Measurements from ENCODE around the gene ZCCHC7. TPM values are rescaled to one million over a fixed set of nuclear protein-coding genes. Genes with fewer than 3 reads are reported as not detected.
"Not testable (repeated sequence)": the region's sequence is repeated elsewhere in the genome, so short reads cannot be mapped to it uniquely, and the experiment has no call there.

Gene ZCCHC7
- total RNA-seq (2014; rRNA removed; shearing (Covaris generic)) (15.3 and 16.3 TPM in 2 replicates), polyA plus RNA-seq (2016; fragmentation: Nextera tagmentation; extraction: Ambion mirVana) (18.9 and 19.4 TPM in 2 replicates)

GRCh38 chr9:37119907-37120842, at the start of gene ZCCHC7:
TSS of gene ZCCHC7 (plus strand) at chr9:37120574.
- in situ Hi-C loops (cut with MboI), result no loop called here
- Histone ChIP-seq H3K4me1 (ENCODE audit: insufficient read depth) (peaks cover 12% of the 10 kb centered on the region), H4K20me1 (ENCODE audit: insufficient read depth) (0 out of 2 replicates have a peak, but pooled peaks cover 6% of the 10 kb centered on the region), H3F3A (ENCODE audit: insufficient read depth) (peaks cover 9% of the 10 kb centered on the region; the same call in 1 of the 2 replicates), H3K27ac (peak within 1 kb of the TSS; percentile 92), H3K4me2 (ENCODE audit: unreplicated experiment) (peak within 1 kb of the TSS; percentile 89), H3K4me3 (peak within 1 kb of the TSS; percentile 96), H2AFZ (peak within 1 kb of the TSS; percentile 89), H3K79me2 (ENCODE audit: insufficient read depth) (peaks cover 46% of the 10 kb centered on the region), H3K9ac (peak within 1 kb of the TSS; percentile 97), H3K9me3 (ENCODE audit: low read depth) (no peaks in the 10 kb centered on the region), H3K9me2 (ENCODE audit: insufficient read depth) (no peaks in the 10 kb centered on the region), H3K36me3 (ENCODE audit: low read depth) (no peaks in the 10 kb centered on the region), H3K27me3 (replicated peaks; ENCODE audit: insufficient read depth) (no peaks in the 10 kb centered on the region)
- DNase-seq, result peak; percentile 98
- TF ChIP-seq EZH2 (IDR thresholded peaks at IDR 0.05; ENCODE audit: insufficient read depth, poor library complexity, severe bottlenecking), result no peak
- no peak for TF ChIP-seq EZH2phosphoT487 (IDR thresholded peaks at IDR 0.05; ENCODE audit: insufficient read depth, low read depth)
- WGBS, 2 experiments (ENCODE audit: low coverage in 1 of 2, low lambda C conversion rate in 2 of 2, missing lambda C conversion rate in 2 of 2), result 2 to 4% methylated on average over 66 to 82 of the region's 82 CpGs

DNA sequence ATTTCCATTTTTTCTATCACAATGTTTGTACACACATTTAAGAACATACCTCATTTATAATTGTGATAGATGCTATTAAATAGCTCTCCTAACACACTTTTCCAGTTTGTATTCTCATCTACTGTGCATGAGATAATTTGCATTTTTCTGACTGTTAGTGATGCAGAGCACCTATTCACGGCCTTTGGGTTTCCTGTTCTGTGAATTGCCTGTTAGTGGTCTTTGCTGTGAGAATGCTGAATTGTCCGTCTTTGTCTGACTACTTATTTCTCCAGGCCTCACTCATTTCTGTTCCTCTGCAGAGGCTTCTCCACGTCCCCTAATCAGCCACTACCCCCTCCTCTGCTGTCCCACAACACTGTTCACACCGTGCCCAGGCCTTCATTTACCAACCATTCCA, 45.6 kb upstream of the ZCCHC7 start:
- in situ Hi-C loops (cut with MboI); H4K20me1 ChIP-seq (ENCODE audit: insufficient read depth); H3K9ac ChIP-seq; H3K4me3 ChIP-seq; H3K79me2 ChIP-seq (ENCODE audit: insufficient read depth); H2AFZ ChIP-seq; H3F3A ChIP-seq (ENCODE audit: insufficient read depth); DNase-seq; H3K4me2 ChIP-seq (ENCODE audit: unreplicated experiment); H3K4me1 ChIP-seq (ENCODE audit: insufficient read depth); H3K9me3 ChIP-seq (ENCODE audit: low read depth); H3K9me2 ChIP-seq (ENCODE audit: insufficient read depth); H3K36me3 ChIP-seq (ENCODE audit: low read depth); H3K27me3 ChIP-seq (replicated peaks; ENCODE audit: insufficient read depth); H3K27ac ChIP-seq: not testable (repeated sequence)
- WGBS, 2 experiments (ENCODE audit: low coverage in 1 of 2, low lambda C conversion rate in 2 of 2, missing lambda C conversion rate in 2 of 2), result 31 to 35% methylated on average over 4 of the region's 4 CpGs

DNA sequence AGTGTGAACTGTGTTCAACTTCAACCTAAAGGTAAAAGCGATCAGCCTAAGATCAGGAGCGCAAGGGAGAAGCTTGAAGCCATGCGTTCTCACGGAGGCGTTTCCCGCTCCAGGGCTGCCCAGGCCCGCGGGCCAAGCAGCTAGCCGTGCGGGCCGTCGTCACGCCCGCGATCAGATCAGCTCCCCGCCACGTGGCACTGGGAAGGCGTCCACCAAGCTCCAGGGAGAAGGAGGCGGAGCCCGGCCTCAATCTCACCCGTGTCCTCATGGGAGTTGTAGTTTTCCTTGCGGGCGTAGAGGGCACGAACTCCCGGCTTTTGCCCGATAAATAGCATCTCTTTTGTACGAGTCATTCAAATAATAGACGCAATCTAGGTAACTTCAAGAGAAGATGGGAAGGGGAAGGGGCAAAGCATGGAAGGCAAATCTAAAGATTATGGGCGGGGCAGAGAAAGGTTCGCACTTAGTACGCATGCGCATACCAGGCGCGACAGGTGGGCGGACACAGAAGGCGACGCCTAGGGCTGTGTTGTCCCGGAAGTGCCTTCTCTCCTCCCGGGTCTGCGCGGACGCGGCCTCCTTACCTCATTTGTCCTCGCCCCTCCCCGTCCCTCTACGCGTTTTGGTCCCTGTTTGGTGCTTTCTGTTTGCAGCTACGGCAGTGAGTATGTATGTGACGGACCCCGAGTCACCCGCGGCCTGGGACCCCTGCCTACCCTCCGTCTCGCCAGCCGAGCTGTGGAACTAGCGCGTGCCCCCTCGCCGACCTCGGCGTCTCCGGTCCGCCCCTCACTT, 40.8 kb upstream of the ZCCHC7 start:
- H3K4me1 ChIP-seq (ENCODE audit: insufficient read depth), result peaks cover 28% of the 10 kb centered on the region
- DNase-seq, result peak; percentile 96
- H2AFZ ChIP-seq, result peak overlapping the region; percentile 93
- in situ Hi-C loops (cut with MboI), result no loop called here
- no peak for TF ChIP-seq EZH2phosphoT487 (IDR thresholded peaks at IDR 0.05; ENCODE audit: insufficient read depth, low read depth)
- 4 to 6% methylated on average over 62 to 63 of the region's 63 CpGs for WGBS, 2 experiments (ENCODE audit: low coverage in 1 of 2, low lambda C conversion rate in 2 of 2, missing lambda C conversion rate in 2 of 2)
- no peaks in the 10 kb centered on the region for H3K27me3 ChIP-seq (replicated peaks; ENCODE audit: insufficient read depth)
- H3K9ac ChIP-seq, result peak overlapping the region; percentile 95
- peak overlapping the region; percentile 78 for H3K27ac ChIP-seq
- H3K4me2 ChIP-seq (ENCODE audit: unreplicated experiment), result peak overlapping the region; percentile 95
- H3K9me2 ChIP-seq (ENCODE audit: insufficient read depth), result no peaks in the 10 kb centered on the region
- H3K79me2 ChIP-seq (ENCODE audit: insufficient read depth), result peaks cover 48% of the 10 kb centered on the region
- no peaks in the 10 kb centered on the region for H4K20me1 ChIP-seq (ENCODE audit: insufficient read depth)
- H3K9me3 ChIP-seq (ENCODE audit: low read depth), result no peaks in the 10 kb centered on the region
- no peaks in the 10 kb centered on the region for H3F3A ChIP-seq (ENCODE audit: insufficient read depth)
- peak overlapping the region; percentile 88 for H3K4me3 ChIP-seq
- no peaks in the 10 kb centered on the region for H3K36me3 ChIP-seq (ENCODE audit: low read depth)

- Histone ChIP-seq H3K4me1 (ENCODE audit: insufficient read depth) (peaks cover 28% of the 10 kb centered on the region), H3K4me2 (ENCODE audit: unreplicated experiment) (peak overlapping the region; percentile 95), H2AFZ (peak overlapping the region; percentile 93), H3K9ac (peak overlapping the region; percentile 95), H3K27ac (peak overlapping the region; percentile 78), H3K79me2 (ENCODE audit: insufficient read depth) (peaks cover 54% of the 10 kb centered on the region), H3K4me3 (peak overlapping the region; percentile 88)
- H3F3A ChIP-seq (ENCODE audit: insufficient read depth); H3K9me2 ChIP-seq (ENCODE audit: insufficient read depth); H3K9me3 ChIP-seq (ENCODE audit: low read depth); H3K36me3 ChIP-seq (ENCODE audit: low read depth); in situ Hi-C loops (cut with MboI); H3K27me3 ChIP-seq (replicated peaks; ENCODE audit: insufficient read depth); H4K20me1 ChIP-seq (ENCODE audit: insufficient read depth): not testable (repeated sequence)
- 1 to 4% methylated on average over 31 to 32 of the region's 32 CpGs for WGBS, 2 experiments (ENCODE audit: low coverage in 1 of 2, low lambda C conversion rate in 2 of 2, missing lambda C conversion rate in 2 of 2)
- DNase-seq, result peak; percentile 59
Measured at GRCh38 chr9:37080165-37080628, 40.2 kb upstream of the ZCCHC7 start.

DNA sequence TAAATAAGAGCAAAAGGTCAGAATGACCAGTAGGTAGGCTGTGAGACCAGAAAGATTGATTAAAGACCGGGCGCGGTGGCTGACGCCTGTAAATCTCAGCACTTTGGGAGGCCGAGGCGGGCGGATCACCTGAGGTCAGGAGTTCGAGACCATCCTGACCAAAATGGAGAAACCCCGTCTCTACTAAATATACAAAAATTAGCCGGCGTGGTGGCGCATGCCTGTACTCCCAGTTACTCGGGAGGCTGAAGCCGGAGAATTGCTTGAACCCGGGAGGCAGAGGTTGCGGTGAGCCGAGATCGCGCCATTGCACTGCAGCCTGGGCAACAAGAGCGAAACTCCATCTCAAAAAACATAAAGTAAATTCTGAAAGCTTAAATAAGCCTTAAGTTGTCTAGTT, 38.9 kb upstream of the ZCCHC7 start:
- H3K4me2 ChIP-seq (ENCODE audit: unreplicated experiment), result peak overlapping the region; percentile 95
- WGBS, 2 experiments (ENCODE audit: low coverage in 1 of 2, low lambda C conversion rate in 2 of 2, missing lambda C conversion rate in 2 of 2), result 95 to 97% methylated on average over 20 of the region's 20 CpGs

More for the DNA sequence above, 38.9 kb upstream of the ZCCHC7 start:
- H3K36me3 ChIP-seq (ENCODE audit: low read depth); in situ Hi-C loops (cut with MboI); H2AFZ ChIP-seq; H3K9me3 ChIP-seq (ENCODE audit: low read depth); H3K9ac ChIP-seq; H3K27me3 ChIP-seq (replicated peaks; ENCODE audit: insufficient read depth); H3K27ac ChIP-seq; DNase-seq; H3K9me2 ChIP-seq (ENCODE audit: insufficient read depth); H4K20me1 ChIP-seq (ENCODE audit: insufficient read depth); H3F3A ChIP-seq (ENCODE audit: insufficient read depth): not testable (repeated sequence)
- peaks cover 67% of the 10 kb centered on the region for H3K79me2 ChIP-seq (ENCODE audit: insufficient read depth)
- peak overlapping the region; percentile 88 for H3K4me3 ChIP-seq
- peaks cover 28% of the 10 kb centered on the region for H3K4me1 ChIP-seq (ENCODE audit: insufficient read depth)

Measured in GM23248 (cell line).